ENCODE measurements around the gene RASSF3. TPM values are rescaled to one million over a fixed set of nuclear protein-coding genes. Genes with fewer than 3 reads are reported as not detected.

Gene RASSF3
- total and polyA plus RNA-seq, 10 of the 15 experiments (the other 5 are each of a cell fraction or from before 2014, with no cell fraction given), result 6.9 to 62.4 (median 30.3) TPM

GRCh38 chr12:64587447-64587846 is 22.8 kb upstream of the RASSF3 start:
- ChIA-PET RAD21 (ENCODE audit: unreplicated experiment) (interaction anchor here (0.6 kb wide), 1 partner anchor 330 kb away, joined by 3 read pairs; no protein-coding TSS in a partner anchor), SMC1A (ENCODE audit: uncharacterized antibody, unreplicated experiment) (no interaction called here), POLR2A (no interaction called here), CTCF (interaction anchor here (0.7 to 2.1 kb wide), 5 partner anchors 17 to 110 kb away, joined by 3 to 6 read pairs (median 3); no protein-coding TSS in a partner anchor)
- H3K9ac ChIP-seq (ENCODE audit: control insufficient read depth, insufficient read depth, low read length), result no peak overlapping the region
- TF ChIP-seq CTCF (IDR thresholded peaks at IDR 0.05 in 2 of 3, conservative IDR thresholded peaks at IDR 0.05 in 1 of 3; ENCODE audit: control insufficient read depth in 2 of 3, extremely low read depth in 1 of 3, insufficient read depth in 1 of 3, low read depth in 3 of 3, low read length in 3 of 3) (peak in 1 of 3 experiments; percentile 31; a peak in 2 of 6 replicates), STAT1 (conservative IDR thresholded peaks at IDR 0.05) (no peak), RAD21 (IDR thresholded peaks at IDR 0.05; ENCODE audit: insufficient read depth, low read depth, low read length) (peak; percentile 15; the same call in 1 of the 2 replicates), EED (IDR thresholded peaks at IDR 0.05; ENCODE audit: low read depth) (no peak), RFX5 (IDR thresholded peaks at IDR 0.05; ENCODE audit: low read depth, low read length) (no peak), PBX3 (IDR thresholded peaks at IDR 0.05; ENCODE audit: insufficient replicate concordance, low read depth, low read length) (no peak), CHD1 (IDR thresholded peaks at IDR 0.05; ENCODE audit: low read depth, low read length) (no peak), ZBTB11 (CRISPR knock-in tag; IDR thresholded peaks at IDR 0.05) (no peak), ZBTB33 (IDR thresholded peaks at IDR 0.05) (no peak)
- WGBS (ENCODE audit: insufficient coverage, insufficient replicate concordance, low lambda C conversion rate, missing lambda C conversion rate), result 55% methylated on average over 5 of the region's 5 CpGs
- intact Hi-C loops (cut with micrococcal nuclease; ENCODE audit: unreplicated experiment) (no loop called here), in situ Hi-C loops (cut with MboI) (no loop called here)
- DNase-seq (ENCODE audit: low read depth, low spot score) (no peak), ATAC-seq (no peak), FAIRE-seq (no peak)
- H2AFZ ChIP-seq (ENCODE audit: control insufficient read depth, low read depth, low read length), result no peak overlapping the region
- H3K36me3 ChIP-seq (ENCODE audit: control insufficient read depth in 2 of 2, insufficient read depth in 2 of 2, low read length in 1 of 2), result no peaks in the 10 kb centered on the region
- no peaks in the 10 kb centered on the region for H3K4me1 ChIP-seq (ENCODE audit: control insufficient read depth, insufficient read depth, low read length)
- no peaks in the 10 kb centered on the region for H3K27me3 ChIP-seq (replicated peaks in 1 of 2; ENCODE audit: control insufficient read depth in 2 of 2, insufficient read depth in 2 of 2, low read length in 1 of 2)
- no peak overlapping the region for H3K4me2 ChIP-seq (ENCODE audit: control insufficient read depth, insufficient read depth)
- no peaks in the 10 kb centered on the region for H3K79me2 ChIP-seq (ENCODE audit: control insufficient read depth, insufficient read depth, low read length)
- no peak overlapping the region for H3K4me3 ChIP-seq
- BruUV-seq (replicated peaks), result no TSS peak
- no peaks in the 10 kb centered on the region for H3K9me3 ChIP-seq (replicated peaks; ENCODE audit: control insufficient read depth, insufficient read depth, low read length)
- no peaks in the 10 kb centered on the region for H4K20me1 ChIP-seq (ENCODE audit: control insufficient read depth, insufficient read depth)
- H3K27ac ChIP-seq (ENCODE audit: control insufficient read depth, insufficient read depth), result no peak overlapping the region
